IMR-90 (cell line): ENCODE data around the gene TIE1. TPM values are rescaled to one million over a fixed set of nuclear protein-coding genes. Genes with fewer than 3 reads are reported as not detected.

Experiments used
- ATAC-seq: fragments of 200-7000 bp; cut with Tn5 transposase; 2 replicates; pipeline ENCODE4 v1.9.1; 2020; ENCODE audit warnings: low read depth, mild to moderate bottlenecking, moderate library complexity
- BruUV-seq: library from RNA; stranded (reverse); fragments of 400-500 nt; replicated peaks from 2 replicates; lab custom pipeline; 2021; lab: Mats Ljungman, UMichigan
- CTCF ChIA-PET: fragments of 300-600 bp; formaldehyde crosslinking; extraction: SDS; loops from one replicate; lab custom pipeline; 2021; ENCODE audit warnings: antibody characterized with exemption; lab: Yijun Ruan, JAX
- POLR2A ChIA-PET: fragments of 300-600 bp; sonication (Branson Sonifier 250); formaldehyde crosslinking; loops from one replicate; lab custom pipeline; 2022; ENCODE audit warnings: antibody characterized with exemption; ENCODE audit not compliant: unreplicated experiment; lab: Charles Lee
- DNase-seq: peaks from one replicate; pipeline ENCODE4 v3.0.0; 2013
- H2AFZ ChIP-seq: replicated peaks from 2 replicates; pipeline ENCODE3; 2013; ENCODE audit warnings: low read length, mild to moderate bottlenecking; ENCODE audit not compliant: poor library complexity
- H2AK5ac ChIP-seq: 2 replicates; pipeline ENCODE4 v1.6.1; 2013; ENCODE audit warnings: low read depth, low read length, inconsistent platforms
- H2AK9ac ChIP-seq: replicated peaks from 2 replicates; pipeline ENCODE3; 2013; ENCODE audit warnings: mild to moderate bottlenecking, low read depth, low read length, moderate library complexity; ENCODE audit not compliant: poor library complexity
- H2BK120ac ChIP-seq: 2 replicates; pipeline ENCODE4 v1.6.1; 2013; ENCODE audit warnings: low read depth, low read length, inconsistent platforms
- H2BK15ac ChIP-seq: 3 replicates; pipeline ENCODE4 v1.6.1; 2013; ENCODE audit warnings: low read depth, low read length, inconsistent platforms
- H2BK20ac ChIP-seq: 2 replicates; pipeline ENCODE4 v1.6.1; 2013; ENCODE audit warnings: low read depth, mild to moderate bottlenecking, inconsistent platforms, low read length, moderate library complexity
- H2BK5ac ChIP-seq: 2 replicates; pipeline ENCODE4 v1.6.1; 2013; ENCODE audit warnings: mild to moderate bottlenecking, low read depth, low read length, inconsistent platforms; ENCODE audit not compliant: poor library complexity, severe bottlenecking
- H3K14ac ChIP-seq: replicated peaks from 2 replicates; pipeline ENCODE4 v1.6.1; 2013; ENCODE audit warnings: low read depth, low read length, inconsistent platforms
- H3K18ac ChIP-seq: 2 replicates; pipeline ENCODE4 v1.6.1; 2013; ENCODE audit warnings: low read depth, low read length, control low read depth
- H3K23ac ChIP-seq: 2 replicates; pipeline ENCODE4 v1.6.1; 2013; ENCODE audit warnings: low read depth, low read length, inconsistent platforms
- H3K27ac ChIP-seq: 2 replicates; pipeline ENCODE4 v1.5.1; 2013; ENCODE audit warnings: mild to moderate bottlenecking, control low read depth, low read length; ENCODE audit not compliant: insufficient read depth
- H3K27me3 ChIP-seq: 2 replicates; pipeline ENCODE4 v1.6.1; 2013; ENCODE audit warnings: low read length; ENCODE audit not compliant: control insufficient read depth, insufficient read depth
- H3K36me3 ChIP-seq: 2 replicates; pipeline ENCODE4 v1.6.1; 2013; ENCODE audit warnings: low read length, mixed read lengths; ENCODE audit not compliant: control insufficient read depth, insufficient read depth
- H3K4ac ChIP-seq: 2 replicates; pipeline ENCODE4 v1.6.1; 2013; ENCODE audit warnings: low read depth, low read length, inconsistent platforms
- H3K4me1 ChIP-seq: 2 replicates; pipeline ENCODE4 v1.6.1; 2013; ENCODE audit warnings: low read length, mixed read lengths; ENCODE audit not compliant: control insufficient read depth, insufficient read depth
- H3K4me2 ChIP-seq: 2 replicates; pipeline ENCODE4 v1.6.1; 2013; ENCODE audit warnings: low read depth, mild to moderate bottlenecking, control low read depth, low read length, moderate library complexity
- H3K4me3 ChIP-seq: 2 replicates; pipeline ENCODE4 v1.5.1; 2013; ENCODE audit warnings: low read depth, mild to moderate bottlenecking, control low read depth, low read length, moderate library complexity; ENCODE audit not compliant: insufficient read depth
- H3K56ac ChIP-seq: 2 replicates; pipeline ENCODE4 v1.6.1; 2013; ENCODE audit warnings: low read length, inconsistent platforms; ENCODE audit not compliant: insufficient read depth; ENCODE audit errors: extremely low read depth
- H3K79me1 ChIP-seq, 2 experiments: 2 replicates each; pipeline ENCODE4 v1.6.1; 2013; ENCODE audit warnings: low read length in 2 of 2, inconsistent platforms in 1 of 2, low read depth in 1 of 2
- H3K9ac ChIP-seq: 2 replicates; pipeline ENCODE4 v1.6.1; 2013; ENCODE audit warnings: low read depth, low read length, control low read depth
- H3K9me1 ChIP-seq: 2 replicates; pipeline ENCODE4 v1.6.1; 2013; ENCODE audit warnings: low read length, inconsistent platforms; ENCODE audit not compliant: insufficient read depth
- H3K9me3 ChIP-seq: 2 replicates; pipeline ENCODE4 v1.6.1; 2013; ENCODE audit warnings: low read length; ENCODE audit not compliant: control insufficient read depth, insufficient read depth
- H4K20me1 ChIP-seq: 2 replicates; pipeline ENCODE4 v1.6.1; 2013; ENCODE audit warnings: low read length, inconsistent platforms; ENCODE audit not compliant: insufficient read depth
- H4K5ac ChIP-seq: 2 replicates; pipeline ENCODE4 v1.6.1; 2013; ENCODE audit warnings: mild to moderate bottlenecking, low read depth, low read length, control low read depth
- H4K8ac ChIP-seq, 2 experiments: 2 replicates each; pipeline ENCODE4 v1.6.1; 2013; ENCODE audit warnings: low read depth in 2 of 2, low read length in 2 of 2, control low read depth in 1 of 2, inconsistent platforms in 1 of 2
- H4K91ac ChIP-seq: 2 replicates; pipeline ENCODE4 v1.6.1; 2013; ENCODE audit warnings: low read depth, low read length, inconsistent platforms; ENCODE audit not compliant: insufficient read depth
- BHLHE40 ChIP-seq: fragments of 150-350 bp; IDR thresholded peaks from 2 replicates; pipeline ENCODE4 v1.6.1; 2016; ENCODE audit warnings: mild to moderate bottlenecking, low read depth, low read length
- CHD1 ChIP-seq: IDR thresholded peaks from 2 replicates; pipeline ENCODE4 v1.6.1; 2012; ENCODE audit warnings: low read depth, low read length, improper control_type of control experiment
- ELK1 ChIP-seq: fragments of 150-350 bp; IDR thresholded peaks from 2 replicates; pipeline ENCODE4 v1.6.1; 2016; ENCODE audit warnings: low read depth, mild to moderate bottlenecking, low read length, moderate library complexity, borderline replicate concordance
- MAFK ChIP-seq: IDR thresholded peaks from 2 replicates; pipeline ENCODE4 v1.6.1; 2012; ENCODE audit warnings: low read depth, low read length, improper control_type of control experiment
- MXI1 ChIP-seq: IDR thresholded peaks from 2 replicates; pipeline ENCODE4 v1.6.1; 2012; ENCODE audit warnings: low read depth, mild to moderate bottlenecking, low read length, moderate library complexity, borderline replicate concordance
- NFE2L2 ChIP-seq: fragments of 150-350 bp; IDR thresholded peaks from 2 replicates; pipeline ENCODE4 v1.6.1; 2016; ENCODE audit warnings: low read depth, mild to moderate bottlenecking, low read length
- RCOR1 ChIP-seq: IDR thresholded peaks from 2 replicates; pipeline ENCODE4 v1.6.1; 2012; ENCODE audit warnings: mild to moderate bottlenecking, low read length, improper control_type of control experiment; ENCODE audit not compliant: insufficient replicate concordance
- SMC3 ChIP-seq: fragments of 150-350 bp; IDR thresholded peaks from 2 replicates; pipeline ENCODE4 v1.6.1; 2016; ENCODE audit warnings: low read depth, mild to moderate bottlenecking, antibody characterized with exemption, low read length, moderate library complexity
- WGBS, 2 experiments: methylation state at CpG; one replicate each; pipeline versions ENCODE4 v1.1.5 to v1.1.7; 2013; ENCODE audit warnings: missing lambda C conversion rate in 2 of 2; ENCODE audit not compliant: insufficient read length in 1 of 2; ENCODE audit errors: extremely low coverage in 2 of 2; 5-methylcytosine and 5-hydroxymethylcytosine counted together
- dilution Hi-C: fragments of 300-500 bp; cut with HindIII; formaldehyde crosslinking; loops from one replicate; pipeline ENCODE4 v1.14.3; 2018; ENCODE audit warnings: low sequenced_read_pairs; ENCODE audit not compliant: unreplicated experiment
- in situ Hi-C: fragments of 300-500 bp; cut with MboI; formaldehyde crosslinking; loops from 3 replicates; pipeline ENCODE4 v1.14.3; 2019; ENCODE audit warnings: low sequenced_read_pairs, inconsistent platforms, mixed read lengths
- intact Hi-C: fragments of 100-400 bp; cut with micrococcal nuclease; formaldehyde crosslinking; loops from 2 replicates; pipeline ENCODE4 v1.10.0; 2022
- polyA plus RNA-seq, 3 experiments: library from polyadenylated mRNA; depleted of rRNA; stranded (reverse); fragments of >200 nt; gene quantifications; 2 replicates each; pipeline ENCODE4 v1.2.3, GENCODE V29; 2012; ENCODE audit warnings: low replicate concordance in 1 of 3
- total RNA-seq: library from RNA; depleted of rRNA; stranded (reverse); fragments of >200 nt; gene quantifications from 2 replicates; pipeline ENCODE4 v1.2.3, GENCODE V29; 2012

Gene TIE1
- total and polyA plus RNA-seq, 2 of the 4 experiments (the other 2 are of a cell fraction) = 2.3 to 7.5 TPM

GRCh38 chr1:43269627-43270375 lies 31.0 kb upstream of the TIE1 start, which contains the start of gene TMEM125:
Gene TMEM125, plus strand, starts transcription at chr1:43269983. Its CDS starts 2,740 bp downstream, at chr1:43272723.
- dilution Hi-C loops = no loop called here
- no peak for DNase-seq

More at GRCh38 chr1:43269627-43270375, 31.0 kb upstream of the TIE1 start, which contains the start of gene TMEM125:
- no peak within 1 kb of the TSS for H2BK5ac ChIP-seq
- no peak within 1 kb of the TSS for H3K27ac ChIP-seq
- no peak within 1 kb of the TSS; the same call in 1 of the 2 replicates for H3K4me2 ChIP-seq
- no peaks in the 10 kb centered on the region for H3K36me3 ChIP-seq
- peaks cover 6% of the 10 kb centered on the region; the same call in 1 of the 2 replicates for H3K4me1 ChIP-seq
- peaks cover 2% of the 10 kb centered on the region; the same call in 1 of the 2 replicates for H3K27me3 ChIP-seq
- no peaks in the 10 kb centered on the region for H3K79me1 ChIP-seq
- H2BK15ac ChIP-seq = no peak within 1 kb of the TSS
- H3K23ac ChIP-seq = no peak within 1 kb of the TSS
- H3K4ac ChIP-seq = no peak within 1 kb of the TSS
- no peak within 1 kb of the TSS for H3K9ac ChIP-seq
- 77% methylated on average over 5 of the region's 7 CpGs; no CpG with 5 or more reads in 1 of the 2 experiments for WGBS, 2 experiments
- no peak within 1 kb of the TSS for H2AK9ac ChIP-seq
- no peaks in the 10 kb centered on the region for H3K9me3 ChIP-seq
- no peaks in the 10 kb centered on the region for H4K20me1 ChIP-seq
- H2BK120ac ChIP-seq = no peak within 1 kb of the TSS
- H3K14ac ChIP-seq = no peak within 1 kb of the TSS
- intact Hi-C loops (no loop called here), in situ Hi-C loops (no loop called here)
- no peak within 1 kb of the TSS for H3K4me3 ChIP-seq
- no peak within 1 kb of the TSS for H4K91ac ChIP-seq
- BruUV-seq = no TSS peak
- ChIA-PET POLR2A (no interaction called here), CTCF (no interaction called here)
- H3K18ac ChIP-seq = no peak within 1 kb of the TSS
- TF ChIP-seq BHLHE40 = no peak
- no peak for TF ChIP-seq RCOR1
- no peak for TF ChIP-seq ELK1
- no peak for TF ChIP-seq CHD1
- no peak for TF ChIP-seq MXI1
- no peak for TF ChIP-seq MAFK
- no peak for TF ChIP-seq SMC3
- TF ChIP-seq NFE2L2 = no peak
- no peak within 1 kb of the TSS for H2BK20ac ChIP-seq
- no peak within 1 kb of the TSS for H4K8ac ChIP-seq
- H4K5ac ChIP-seq = no peak within 1 kb of the TSS
- H2AK5ac ChIP-seq = no peak within 1 kb of the TSS
- H3K9me1 ChIP-seq = no peaks in the 10 kb centered on the region
- peak within 1 kb of the TSS; percentile 64 for H2AFZ ChIP-seq
- ATAC-seq = no peak
- H3K56ac ChIP-seq = no peak within 1 kb of the TSS
